HEK293T (cell line): Measurements from ENCODE around the gene KIAA1614.

Experiments
- ARNT ChIP-seq: fragments of 450-650 bp; IDR thresholded peaks from 2 replicates; pipeline ENCODE4 v1.6.1; 2017; ENCODE audit warnings: mild to moderate bottlenecking
- BHLHE40 ChIP-seq: fragments of 450-650 bp; IDR thresholded peaks from 2 replicates; pipeline ENCODE4 v1.6.1; 2016; ENCODE audit warnings: mild to moderate bottlenecking, moderate library complexity, borderline replicate concordance
- CTBP1 ChIP-seq: fragments of 450-650 bp; IDR thresholded peaks from 2 replicates; pipeline ENCODE4 v1.6.1; 2016; ENCODE audit warnings: borderline replicate concordance
- ELF4 ChIP-seq: fragments of 450-650 bp; IDR thresholded peaks from 2 replicates; pipeline ENCODE4 v1.6.1; 2017; ENCODE audit warnings: antibody characterized with exemption
- FOXA1 ChIP-seq: fragments of 450-650 bp; IDR thresholded peaks from 2 replicates; pipeline ENCODE4 v1.6.1; 2016; ENCODE audit warnings: mild to moderate bottlenecking
- FOXK2 ChIP-seq: fragments of 450-650 bp; IDR thresholded peaks from 2 replicates; pipeline ENCODE4 v1.6.1; 2016; ENCODE audit warnings: mild to moderate bottlenecking
- FOXM1 ChIP-seq: fragments of 450-650 bp; IDR thresholded peaks from 2 replicates; pipeline ENCODE4 v1.6.1; 2017; ENCODE audit warnings: mild to moderate bottlenecking, borderline replicate concordance
- HDGF ChIP-seq: fragments of 450-650 bp; IDR thresholded peaks from 2 replicates; pipeline ENCODE4 v1.6.1; 2017; ENCODE audit warnings: antibody characterized with exemption, borderline replicate concordance
- L3MBTL2 ChIP-seq: fragments of 450-650 bp; conservative IDR thresholded peaks from 2 replicates; pipeline ENCODE4 v1.6.1; 2016; ENCODE audit warnings: mild to moderate bottlenecking
- NFRKB ChIP-seq: fragments of 450-650 bp; IDR thresholded peaks from 2 replicates; pipeline ENCODE4 v1.6.1; 2016; ENCODE audit warnings: mild to moderate bottlenecking, moderate library complexity
- SP1 ChIP-seq: fragments of 450-650 bp; IDR thresholded peaks from 2 replicates; pipeline ENCODE4 v1.6.1; 2017
- SUZ12 ChIP-seq: fragments of 450-650 bp; IDR thresholded peaks from 2 replicates; pipeline ENCODE4 v1.6.1; 2016; ENCODE audit warnings: mild to moderate bottlenecking
- TARDBP ChIP-seq: fragments of 450-650 bp; IDR thresholded peaks from 2 replicates; pipeline ENCODE4 v1.6.1; 2016
- ZNF384 ChIP-seq: fragments of 450-650 bp; IDR thresholded peaks from 2 replicates; pipeline ENCODE4 v1.6.1; 2016

- TF ChIP-seq SUZ12: no peak
- no peak for TF ChIP-seq BHLHE40
- TF ChIP-seq HDGF: no peak
- TF ChIP-seq FOXK2: no peak
- TF ChIP-seq SP1: no peak
- TF ChIP-seq TARDBP: no peak
- no peak for TF ChIP-seq NFRKB
- no peak for TF ChIP-seq CTBP1
- TF ChIP-seq FOXM1: no peak
- TF ChIP-seq ELF4: no peak
- no peak for TF ChIP-seq ARNT
- TF ChIP-seq L3MBTL2: no peak
- no peak for TF ChIP-seq ZNF384
- TF ChIP-seq FOXA1: no peak
Measured at GRCh38 chr1:180961622-180962021, 48.9 kb downstream of the KIAA1614 start.
